K562 (cell line): ENCODE measurements around the gene GGT5. TPM values are rescaled to one million over a fixed set of nuclear protein-coding genes. Genes with fewer than 3 reads are reported as not detected.

Experiments
- ATAC-seq: fragments of 200-7000 bp; cut with Tn5 transposase; 3 replicates; pipeline ENCODE4 v1.9.1; 2020; ENCODE audit warnings: moderate library complexity
- BruUV-seq: library from RNA; stranded (reverse); fragments of 400-500 nt; replicated peaks from 2 replicates; lab custom pipeline; 2021; lab: Mats Ljungman, UMichigan
- CTCF ChIA-PET: fragments of 300-600 bp; formaldehyde crosslinking; extraction: SDS; loops from one replicate; lab custom pipeline; 2021; ENCODE audit warnings: low intra/inter-chr PET ratio; lab: Yijun Ruan, JAX
- POLR2A ChIA-PET: fragments of 300-600, 350-650 bp; sonication (Branson Sonifier 250); formaldehyde crosslinking; extraction: SDS; loops from one replicate; lab custom pipeline; 2021; ENCODE audit warnings: antibody characterized with exemption, inconsistent platforms; lab: Yijun Ruan, JAX
- DNase-seq, 4 experiments: peaks; one replicate each; pipeline versions ENCODE4 v3.0.0 to v3.0.0-alpha.2; 2011 to 2018; ENCODE audit warnings: low spot score in 3 of 4, mixed read lengths in 3 of 4; ENCODE audit errors: extremely low read depth in 1 of 4
- FAIRE-seq: peaks from 2 replicates; lab custom pipeline; 2011; peaks lifted over from hg19 to GRCh38; lab: Jason Lieb, UNC
- H2AFZ ChIP-seq: 2 replicates; pipeline ENCODE4 v1.6.0; 2011; ENCODE audit warnings: low read depth, low read length, control low read depth, inconsistent platforms
- H3K27ac ChIP-seq: fragments of 200-600 bp; 3 replicates; pipeline ENCODE4 v1.8.0; 2011; ENCODE audit warnings: low read depth, mild to moderate bottlenecking, control low read depth, inconsistent platforms, low read length, moderate library complexity, mixed read lengths; ENCODE audit errors: extremely low read depth
- H3K27me3 ChIP-seq, 2 experiments: fragments of 300-600 bp in 1 of 2; 2 replicates in 1 of 2; 3 replicates in 1 of 2; pipeline versions ENCODE4 v1.6.0 to v1.8.0; 2011; ENCODE audit warnings: inconsistent platforms in 2 of 2, low read length in 2 of 2, mild to moderate bottlenecking in 1 of 2, mixed read lengths in 1 of 2, moderate library complexity in 1 of 2; ENCODE audit not compliant: control insufficient read depth in 2 of 2, insufficient read depth in 2 of 2
- H3K36me3 ChIP-seq: fragments of 300-600 bp; 3 replicates; pipeline ENCODE4 v1.8.0; 2011; ENCODE audit warnings: mild to moderate bottlenecking, low read length, inconsistent platforms; ENCODE audit not compliant: control insufficient read depth, insufficient read depth
- H3K4me1 ChIP-seq, 2 experiments: fragments of 200-600 bp in 1 of 2; replicated peaks in 1 of 2; 2 replicates in 1 of 2; 3 replicates in 1 of 2; pipeline versions ENCODE4 v1.5.1 to v1.8.0; 2011; ENCODE audit warnings: inconsistent platforms in 2 of 2, low read length in 2 of 2, mild to moderate bottlenecking in 1 of 2, mixed read lengths in 1 of 2, moderate library complexity in 1 of 2; ENCODE audit not compliant: control insufficient read depth in 2 of 2, insufficient read depth in 2 of 2
- H3K4me2 ChIP-seq: 2 replicates; pipeline ENCODE4 v1.6.1; 2011; ENCODE audit warnings: low read length, control low read depth, inconsistent platforms, mixed read lengths; ENCODE audit not compliant: insufficient read depth
- H3K4me3 ChIP-seq: fragments of 200-600 bp; sonication (generic), shearing (Covaris generic); 2 replicates; pipeline ENCODE4 v1.5.1; 2016; ENCODE audit warnings: control low read depth, inconsistent platforms
- H3K79me2 ChIP-seq: fragments of 200-600 bp; 3 replicates; pipeline ENCODE4 v1.8.0; 2011; ENCODE audit warnings: low read length, inconsistent platforms; ENCODE audit not compliant: control insufficient read depth, insufficient read depth
- H3K9ac ChIP-seq, 2 experiments: 2 replicates each; pipeline versions ENCODE4 v1.6.0 to v1.6.1; 2011; ENCODE audit warnings: low read depth in 2 of 2, low read length in 2 of 2, control low read depth in 1 of 2, inconsistent platforms in 1 of 2, mild to moderate bottlenecking in 1 of 2, mixed read lengths in 1 of 2; ENCODE audit not compliant: insufficient read depth in 1 of 2
- H3K9me1 ChIP-seq: one replicate; pipeline ENCODE4 v1.6.0; 2011; ENCODE audit warnings: inconsistent platforms, mild to moderate bottlenecking, low read length, moderate library complexity; ENCODE audit not compliant: control insufficient read depth, insufficient read depth
- H3K9me3 ChIP-seq: replicated peaks from 2 replicates; pipeline ENCODE4 v1.5.1; 2011; ENCODE audit warnings: low read depth, low read length, inconsistent platforms; ENCODE audit not compliant: control insufficient read depth, insufficient read depth
- H4K20me1 ChIP-seq: replicated peaks from 2 replicates; pipeline ENCODE4 v1.6.1; 2011; ENCODE audit warnings: low read length, inconsistent platforms, mixed read lengths; ENCODE audit not compliant: control insufficient read depth, insufficient read depth
- CEBPG ChIP-seq, 3 experiments: fragments of 200-800 bp in 1 of 3; sonication (Bioruptor generic) in 1 of 3; sonication (generic) in 1 of 3; formaldehyde crosslinking in 1 of 3; IDR thresholded peaks in 2 of 3; conservative IDR thresholded peaks in 1 of 3; 2 replicates each; pipeline versions ENCODE4 v1.6.1 to v1.8.0; 2016 to 2022; ENCODE audit warnings: missing compliant biosample characterization in 2 of 3, missing genetic modification characterization in 2 of 3, mild to moderate bottlenecking in 1 of 3, missing genetic modification reagents in 1 of 3
- ETV6 ChIP-seq, 3 experiments: fragments of 150-350 bp in 1 of 3; sonication (generic) in 1 of 3; formaldehyde crosslinking in 1 of 3; IDR thresholded peaks; 2 replicates each; pipeline versions ENCODE4 v1.6.1 to v1.8.0; 2014 to 2022; ENCODE audit warnings: borderline replicate concordance in 2 of 3, low read depth in 2 of 3, antibody characterized with exemption in 1 of 3, low read length in 1 of 3, mild to moderate bottlenecking in 1 of 3, missing genetic modification reagents in 1 of 3
- KDM1A ChIP-seq, 2 experiments: fragments of 450-650 bp; IDR thresholded peaks; 2 replicates each; pipeline ENCODE4 v1.6.1; 2016; ENCODE audit warnings: mild to moderate bottlenecking in 2 of 2
- NEUROD1 ChIP-seq: fragments of 150-350 bp; IDR thresholded peaks from 2 replicates; pipeline ENCODE4 v1.6.1; 2014; ENCODE audit warnings: borderline replicate concordance, low read length, low read depth; ENCODE audit not compliant: partially characterized antibody
- NR2C2 ChIP-seq, 2 experiments: fragments of 200-800 bp in 1 of 2; sonication (Bioruptor generic) in 1 of 2; sonication (generic) in 1 of 2; formaldehyde crosslinking in 1 of 2; IDR thresholded peaks; 2 replicates each; pipeline versions ENCODE4 v1.6.1 to v1.8.0; 2016 to 2022; ENCODE audit warnings: mild to moderate bottlenecking in 1 of 2, missing compliant biosample characterization in 1 of 2, missing genetic modification characterization in 1 of 2, missing genetic modification reagents in 1 of 2
- PATZ1 ChIP-seq: fragments of 250-450 bp; sonication (Bioruptor Pico); IDR thresholded peaks from 2 replicates; pipeline ENCODE4 v1.5.0; 2020; ENCODE audit warnings: mild to moderate bottlenecking, borderline replicate concordance
- RBBP5 ChIP-seq: fragments of 200-600 bp; sonication (generic); IDR thresholded peaks from 2 replicates; pipeline ENCODE4 v1.6.1; 2012; ENCODE audit warnings: borderline replicate concordance, mild to moderate bottlenecking, low read length, control low read depth, inconsistent platforms; ENCODE audit not compliant: insufficient read depth, poor library complexity, severe bottlenecking
- ZSCAN29 ChIP-seq: fragments of 450-650 bp; IDR thresholded peaks from 2 replicates; pipeline ENCODE4 v1.6.1; 2017
- WGBS: fragments of 100-300 bp; shearing (Covaris generic); methylation state at CpG from one replicate; pipeline ENCODE4 v1.1.6; 2016; ENCODE audit warnings: low coverage, mixed read lengths; ENCODE audit not compliant: insufficient coverage; ENCODE audit errors: missing lambda C conversion rate; 5-methylcytosine and 5-hydroxymethylcytosine counted together
- in situ Hi-C: fragments of 300-500 bp; cut with MboI; formaldehyde crosslinking; loops from 4 replicates; pipeline ENCODE4 v1.15.0; 2018; ENCODE audit warnings: inconsistent platforms, mixed read lengths
- intact Hi-C: fragments of 100-400 bp; cut with micrococcal nuclease; formaldehyde crosslinking; loops from 2 replicates; pipeline ENCODE4 v1.14.2; 2022
- polyA plus RNA-seq, 8 experiments: library from polyadenylated mRNA; depleted of rRNA in 4 of 8; stranded (reverse) in 5 of 8; unstranded in 3 of 8; fragments of >200 nt; fragmentation: Nextera tagmentation in 2 of 8; fragmentation: Illumina TruSeq in 1 of 8; extraction: Ambion mirVana in 2 of 8; extraction: Trizol in 1 of 8; gene quantifications; 2 replicates each; pipeline versions ENCODE4 v1.2.1 to v1.2.3, GENCODE V29; 2011 to 2014; ENCODE audit warnings: inconsistent platforms in 1 of 8, missing spikeins in 1 of 8
- total RNA-seq, 7 experiments: library from RNA; depleted of rRNA in 6 of 7; stranded (reverse); fragments of >200 nt in 6 of 7; fragmentation: Illumina TruSeq in 2 of 7; extraction: Trizol in 2 of 7; gene quantifications; 2 replicates each; pipeline versions ENCODE4 v1.2.1 to v1.2.3, GENCODE V29; 2011 to 2021; ENCODE audit warnings: low replicate concordance in 1 of 7

The GGT5 gene
- total and polyA plus RNA-seq, 9 of the 15 experiments (the other 6 are each of a cell fraction or from before 2014, with no cell fraction given) = 0.07 to 0.69 (median 0.18) TPM; not detected in 4

- in situ Hi-C loops = loop anchor here (25.0 kb wide), 1 partner anchor 1334 kb away; no protein-coding TSS in a partner anchor
- CTCF ChIA-PET = no interaction called here
- no TSS peak for BruUV-seq
- FAIRE-seq (no peak), ATAC-seq (no peak; the same call in 1 of the 3 replicates), DNase-seq (peak in 1 of 4 experiments; percentile 11)
- WGBS = under 1% methylated on average over 24 of the region's 25 CpGs
- intact Hi-C loops = no loop called here
- POLR2A ChIA-PET = no interaction called here
- peaks cover 50% of the 10 kb centered on the region for H3K79me2 ChIP-seq
- H3K27me3 ChIP-seq = no peaks in the 10 kb centered on the region
- peak overlapping the region; percentile 94 for H2AFZ ChIP-seq
- no peaks in the 10 kb centered on the region for H3K9me1 ChIP-seq
- no peaks in the 10 kb centered on the region; the same call in 2 of the 3 replicates for H3K36me3 ChIP-seq
- peak overlapping the region; percentile 92 for H3K4me3 ChIP-seq
- peak overlapping the region; percentile 87 for H3K4me2 ChIP-seq
- peaks cover 0 to 17% of the 10 kb centered on the region in 2 experiments; a peak in 2 of 5 replicates for H3K4me1 ChIP-seq
- H3K9ac ChIP-seq = peak overlapping the region; percentile 92 to 97
- H3K27ac ChIP-seq = peak overlapping the region; percentile 98
- H4K20me1 ChIP-seq = no peaks in the 10 kb centered on the region
- no peaks in the 10 kb centered on the region for H3K9me3 ChIP-seq
- TF ChIP-seq PATZ1 (CRISPR knock-in tag) (no peak), NEUROD1 (peak; percentile 4), NR2C2 (CRISPR knock-in tag; IDR thresholded peaks at IDR 0.05) (no peak), NR2C2 (tag; IDR thresholded peaks at IDR 0.05) (0 out of 2 replicates have a peak, but pooled peaks have one; percentile 2), RBBP5 (peak; percentile 6), ETV6 (IDR thresholded peaks at IDR 0.05; ENCODE audit: borderline replicate concordance in 1 of 2, low read depth in 2 of 2, low read length in 1 of 2) (no peak), ETV6 (CRISPR knock-in tag; IDR thresholded peaks at IDR 0.05; ENCODE audit: borderline replicate concordance) (no peak), KDM1A (IDR thresholded peaks at IDR 0.05) (0 out of 4 replicates have a peak, but pooled peaks of 1 of the 2 experiments have one; percentile 5), ZSCAN29 (0 out of 2 replicates have a peak, but pooled peaks have one; percentile 45), CEBPG (CRISPR knock-in tag; IDR thresholded peaks at IDR 0.05) (no peak), CEBPG (tag; conservative IDR thresholded peaks at IDR 0.05 in 1 of 2, IDR thresholded peaks at IDR 0.05 in 1 of 2) (0 out of 4 replicates have a peak, but pooled peaks of 1 of the 2 experiments have one; percentile 14)
Measured at GRCh38 chr22:24271386-24271854, 26.5 kb upstream of the GGT5 start.
